ENCODE results near the gene SLMAP. TPM values are rescaled to one million over a fixed set of nuclear protein-coding genes. Genes with fewer than 3 reads are reported as not detected.

The SLMAP gene
- total RNA-seq, 4 donors from 2014 or later, result 49.5 to 56.0 (median 51.0) TPM

- intact Hi-C loops (cut with DNase I; ENCODE audit: low total_unique reads), result no loop called here
- no peak for DNase-seq (ENCODE audit: low spot score in 2 of 2)
- no peak overlapping the region for H3K4me3 ChIP-seq (ENCODE audit: low read depth, poor library complexity, severe bottlenecking)
- TF ChIP-seq CTCF (IDR thresholded peaks at IDR 0.05) (no peak), POLR2A (IDR thresholded peaks at IDR 0.05) (no peak)
- WGBS, 2 donors, result 71 to 75% methylated on average over 6 of the region's 6 CpGs
Measured at GRCh38 chr3:57783186-57784088, 27.3 kb downstream of the SLMAP start.

GRCh38 chr3:57784089-57784735 is 28.1 kb downstream of the SLMAP start:
- WGBS, 2 donors, result 64 to 69% methylated on average over 1 of the region's 1 CpG
- no peak for DNase-seq (ENCODE audit: low spot score in 2 of 2)

GRCh38 chr3:57785446-57785845 is 29.3 kb downstream of the SLMAP start:
- no peak for DNase-seq (ENCODE audit: low spot score in 2 of 2)
- WGBS, 2 donors, result 42 to 62% methylated on average over 1 of the region's 1 CpG
- intact Hi-C loops (cut with DNase I; ENCODE audit: low total_unique reads), result no loop called here

More at GRCh38 chr3:57784089-57784735, 28.1 kb downstream of the SLMAP start:
- intact Hi-C loops (cut with DNase I; ENCODE audit: low total_unique reads), result no loop called here
- no peak for TF ChIP-seq CTCF (IDR thresholded peaks at IDR 0.05)
- no peak for TF ChIP-seq POLR2A (IDR thresholded peaks at IDR 0.05)
- H3K4me3 ChIP-seq (ENCODE audit: low read depth, poor library complexity, severe bottlenecking), result no peak overlapping the region

GRCh38 chr3:57787867-57788623 is 31.9 kb downstream of the SLMAP start:
- intact Hi-C loops (cut with DNase I; ENCODE audit: low total_unique reads), result no loop called here
- no peak for DNase-seq (ENCODE audit: low spot score in 2 of 2)
- TF ChIP-seq POLR2A (IDR thresholded peaks at IDR 0.05) (no peak), CTCF (IDR thresholded peaks at IDR 0.05) (no peak)
- 67 to 68% methylated on average over 2 of the region's 2 CpGs for WGBS, 2 donors
- H3K4me3 ChIP-seq (ENCODE audit: low read depth, poor library complexity, severe bottlenecking), result no peak overlapping the region

More at GRCh38 chr3:57785446-57785845, 29.3 kb downstream of the SLMAP start:
- no peak overlapping the region for H3K4me3 ChIP-seq (ENCODE audit: low read depth, poor library complexity, severe bottlenecking)
- TF ChIP-seq CTCF (IDR thresholded peaks at IDR 0.05) (no peak), POLR2A (IDR thresholded peaks at IDR 0.05) (no peak)

GRCh38 chr3:57788624-57789018 is 32.5 kb downstream of the SLMAP start:
- DNase-seq (ENCODE audit: low spot score in 2 of 2), result no peak
- intact Hi-C loops (cut with DNase I; ENCODE audit: low total_unique reads), result no loop called here

More at GRCh38 chr3:57788624-57789018, 32.5 kb downstream of the SLMAP start:
- 65 to 68% methylated on average over 3 of the region's 3 CpGs for WGBS, 2 donors
- TF ChIP-seq CTCF (IDR thresholded peaks at IDR 0.05) (no peak), POLR2A (IDR thresholded peaks at IDR 0.05) (no peak)
- no peak overlapping the region for H3K4me3 ChIP-seq (ENCODE audit: low read depth, poor library complexity, severe bottlenecking)

All from lower leg skin (tissue), 4 donors.